GM23338 (cell line): ENCODE results near the gene MT1F. TPM values are rescaled to one million over a fixed set of nuclear protein-coding genes. Genes with fewer than 3 reads are reported as not detected.

ENCODE experiments used
- ATAC-seq: fragments of 200-7000 bp; cut with Tn5 transposase; 3 replicates; pipeline ENCODE4 v1.9.1; 2020
- DNase-seq: peaks from one replicate; pipeline ENCODE4 v3.0.0-alpha.2; 2015; ENCODE audit warnings: low spot score
- H2AFZ ChIP-seq: fragments of 200-600 bp; sonication (generic); 2 replicates; pipeline ENCODE4 v1.8.0; 2016; ENCODE audit warnings: antibody characterized with exemption, mild to moderate bottlenecking, moderate library complexity
- H3F3A ChIP-seq: fragments of 200-600 bp; sonication (generic); replicated peaks from 2 replicates; pipeline ENCODE4 v1.8.0; 2017; ENCODE audit warnings: antibody characterized with exemption, mixed run types, low read depth
- H3K27ac ChIP-seq: fragments of 200-600 bp; sonication (generic); 2 replicates; pipeline ENCODE4 v1.6.1; 2016; ENCODE audit warnings: low read depth
- H3K27me3 ChIP-seq: fragments of 200-600 bp; sonication (generic); 2 replicates; pipeline ENCODE4 v1.8.0; 2016; ENCODE audit warnings: mild to moderate bottlenecking, mixed run types, moderate library complexity; ENCODE audit not compliant: insufficient read depth
- H3K36me3 ChIP-seq: fragments of 200-600 bp; sonication (generic); 2 replicates; pipeline ENCODE4 v1.8.0; 2016; ENCODE audit warnings: mild to moderate bottlenecking; ENCODE audit not compliant: insufficient read depth
- H3K4me1 ChIP-seq: fragments of 200-600 bp; sonication (generic); 2 replicates; pipeline ENCODE4 v1.8.0; 2016; ENCODE audit warnings: mild to moderate bottlenecking, moderate library complexity; ENCODE audit not compliant: insufficient read depth
- H3K4me2 ChIP-seq: fragments of 200-600 bp; sonication (generic); 2 replicates; pipeline ENCODE4 v1.7.1; 2017; ENCODE audit warnings: mixed run types
- H3K4me3 ChIP-seq: fragments of 200-600 bp; sonication (generic); 2 replicates; pipeline ENCODE4 v1.6.1; 2016; ENCODE audit warnings: mixed run types
- H3K79me2 ChIP-seq: fragments of 200-600 bp; sonication (generic); replicated peaks from 2 replicates; pipeline ENCODE4 v1.8.0; 2017; ENCODE audit warnings: mild to moderate bottlenecking; ENCODE audit not compliant: insufficient read depth
- H3K9me2 ChIP-seq: fragments of 200-600 bp; sonication (generic); 2 replicates; pipeline ENCODE4 v1.8.0; 2017; ENCODE audit not compliant: insufficient read depth
- H4K20me1 ChIP-seq: fragments of 200-600 bp; sonication (generic); replicated peaks from 2 replicates; pipeline ENCODE4 v1.8.0; 2017; ENCODE audit warnings: mild to moderate bottlenecking; ENCODE audit not compliant: insufficient read depth
- H3K27ac Mint-ChIP-seq: 2 replicates; pipeline ENCODE4 v1.8.0; 2020; ENCODE audit warnings: inconsistent platforms, mild to moderate bottlenecking, moderate library complexity, mixed read lengths
- H3K27me3 Mint-ChIP-seq: 3 replicates; pipeline ENCODE4 v1.8.0; 2022; ENCODE audit warnings: low read depth, mild to moderate bottlenecking, moderate library complexity, mixed read lengths, inconsistent platforms; ENCODE audit not compliant: insufficient read depth, poor library complexity
- H3K36me3 Mint-ChIP-seq: 3 replicates; pipeline ENCODE4 v1.8.0; 2021; ENCODE audit warnings: low read depth, mild to moderate bottlenecking, inconsistent platforms, moderate library complexity, mixed read lengths
- H3K4me1 Mint-ChIP-seq: 3 replicates; pipeline ENCODE4 v1.8.0; 2020; ENCODE audit warnings: mild to moderate bottlenecking, inconsistent platforms, mixed read lengths
- H3K4me3 Mint-ChIP-seq: 3 replicates; pipeline ENCODE4 v1.8.0; 2021; ENCODE audit warnings: moderate library complexity, mild to moderate bottlenecking, inconsistent platforms, mixed read lengths
- H3K9me3 Mint-ChIP-seq: 3 replicates; pipeline ENCODE4 v1.8.0; 2020; ENCODE audit warnings: moderate library complexity, mild to moderate bottlenecking, inconsistent platforms, mixed read lengths
- EZH2 ChIP-seq: fragments of 200-600 bp; sonication (generic); IDR thresholded peaks from one replicate; pipeline ENCODE4 v1.8.0; 2017; ENCODE audit warnings: antibody characterized with exemption, mild to moderate bottlenecking, low read depth; ENCODE audit not compliant: unreplicated experiment
- EZH2phosphoT487 ChIP-seq: fragments of 200-600 bp; sonication (generic); IDR thresholded peaks from one replicate; pipeline ENCODE4 v1.8.1; 2018; ENCODE audit warnings: antibody characterized with exemption; ENCODE audit not compliant: unreplicated experiment
- NANOG ChIP-seq: IDR thresholded peaks from 2 replicates; pipeline ENCODE4 v1.6.1; 2016; ENCODE audit warnings: antibody characterized with exemption, borderline replicate concordance
- POLR2AphosphoS5 ChIP-seq: IDR thresholded peaks from 2 replicates; pipeline ENCODE4 v1.6.1; 2016; ENCODE audit warnings: antibody characterized with exemption, low read depth
- ZNF331 ChIP-seq: fragments of 250-450 bp; sonication (Bioruptor Pico); IDR thresholded peaks from 2 replicates; pipeline ENCODE4 v1.5.0; 2020; ENCODE audit warnings: low read depth, mild to moderate bottlenecking, moderate library complexity
- polyA plus RNA-seq: library from polyadenylated mRNA; unstranded; fragments of >200 nt; fragmentation: Nextera tagmentation; extraction: Ambion mirVana; gene quantifications from 2 replicates; pipeline ENCODE4 v1.2.1, GENCODE V29; 2016
- total RNA-seq: library from RNA; depleted of rRNA; stranded (reverse); fragments of >200 nt; shearing (Covaris generic); gene quantifications from 2 replicates; pipeline ENCODE4 v1.2.3, GENCODE V29; 2014
- TF ChIP-seq, protein P1 (sequence below): fragments of 250-450 bp; sonication (Bioruptor Pico); IDR thresholded peaks from 2 replicates; pipeline ENCODE4 v1.5.0; 2020; ENCODE audit warnings: mild to moderate bottlenecking, moderate library complexity
- TF ChIP-seq, protein P2 (sequence below): IDR thresholded peaks from 2 replicates; pipeline ENCODE4 v1.6.1; 2016; ENCODE audit warnings: antibody characterized with exemption
- TF ChIP-seq, protein P3 (sequence below): IDR thresholded peaks from one replicate; pipeline ENCODE4 v1.6.1; 2018; ENCODE audit warnings: antibody characterized with exemption; ENCODE audit not compliant: unreplicated experiment

The MT1F gene
- total and polyA plus RNA-seq, 2 experiments from 2014 or later, result 7.4 to 107 TPM

DNA sequence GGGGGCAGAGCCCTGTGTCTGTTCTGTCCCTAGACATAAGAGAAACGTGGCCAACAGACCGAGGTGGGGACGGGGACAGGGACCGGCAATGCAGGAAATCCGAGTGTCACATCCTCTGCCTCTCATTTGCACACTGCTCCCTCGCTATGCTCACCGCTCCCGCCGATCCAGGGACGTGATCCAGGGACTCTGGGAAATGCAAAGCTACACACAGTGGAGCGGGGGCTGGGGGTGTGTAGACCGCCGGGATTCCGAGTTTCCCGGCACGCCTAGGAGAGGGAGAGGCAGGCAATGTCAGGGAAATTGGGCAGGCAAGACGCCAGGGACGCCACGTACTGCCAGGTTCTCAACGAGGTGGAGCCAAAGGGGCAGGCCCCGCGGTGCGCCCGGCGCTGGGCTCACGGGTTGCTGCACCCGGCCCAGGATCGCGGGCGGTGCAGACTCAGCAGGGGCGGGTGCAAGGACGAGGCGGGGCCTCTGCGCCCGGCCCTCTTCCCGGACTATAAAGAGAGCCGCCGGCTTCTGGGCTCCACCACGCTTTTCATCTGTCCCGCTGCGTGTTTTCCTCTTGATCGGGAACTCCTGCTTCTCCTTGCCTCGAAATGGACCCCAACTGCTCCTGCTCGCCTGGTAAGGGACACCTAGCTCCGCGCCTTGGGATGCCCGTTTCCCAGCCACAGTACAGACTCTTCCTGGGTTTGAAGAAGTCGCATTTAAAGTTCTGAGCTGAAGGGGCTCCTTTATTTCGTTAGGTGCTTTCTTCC, 24.4 kb downstream of the MT1F start, which contains the start of gene MT1X:
MT1X (plus strand) TSS at position 532 of the 764 bp plus-strand sequence; CDS start at position 603, 71 bp downstream.
- ATAC-seq, result peak; percentile 92
- peaks cover 28% of the 10 kb centered on the region for H3K4me1 ChIP-seq
- H3K4me3 ChIP-seq, result peak within 1 kb of the TSS; percentile 86
- peaks cover 14% of the 10 kb centered on the region for H3K79me2 ChIP-seq
- H3F3A ChIP-seq, result peaks cover 7% of the 10 kb centered on the region; the same call in 1 of the 2 replicates
- Mint-ChIP-seq H3K36me3 (peaks cover 40% of the 10 kb centered on the region), H3K4me1 (peaks cover 27% of the 10 kb centered on the region), H3K9me3 (peaks cover 11% of the 10 kb centered on the region; the same call in 2 of the 3 replicates), H3K27me3 (peaks cover 24% of the 10 kb centered on the region), H3K4me3 (peak within 1 kb of the TSS; percentile 93), H3K27ac (peak within 1 kb of the TSS; percentile 89; the same call in 1 of the 2 replicates)
- peak within 1 kb of the TSS; percentile 95 for H2AFZ ChIP-seq
- H3K4me2 ChIP-seq, result peak within 1 kb of the TSS; percentile 96
- H3K27ac ChIP-seq, result no peak within 1 kb of the TSS
- no peaks in the 10 kb centered on the region for H4K20me1 ChIP-seq
- TF ChIP-seq, protein P1, sequence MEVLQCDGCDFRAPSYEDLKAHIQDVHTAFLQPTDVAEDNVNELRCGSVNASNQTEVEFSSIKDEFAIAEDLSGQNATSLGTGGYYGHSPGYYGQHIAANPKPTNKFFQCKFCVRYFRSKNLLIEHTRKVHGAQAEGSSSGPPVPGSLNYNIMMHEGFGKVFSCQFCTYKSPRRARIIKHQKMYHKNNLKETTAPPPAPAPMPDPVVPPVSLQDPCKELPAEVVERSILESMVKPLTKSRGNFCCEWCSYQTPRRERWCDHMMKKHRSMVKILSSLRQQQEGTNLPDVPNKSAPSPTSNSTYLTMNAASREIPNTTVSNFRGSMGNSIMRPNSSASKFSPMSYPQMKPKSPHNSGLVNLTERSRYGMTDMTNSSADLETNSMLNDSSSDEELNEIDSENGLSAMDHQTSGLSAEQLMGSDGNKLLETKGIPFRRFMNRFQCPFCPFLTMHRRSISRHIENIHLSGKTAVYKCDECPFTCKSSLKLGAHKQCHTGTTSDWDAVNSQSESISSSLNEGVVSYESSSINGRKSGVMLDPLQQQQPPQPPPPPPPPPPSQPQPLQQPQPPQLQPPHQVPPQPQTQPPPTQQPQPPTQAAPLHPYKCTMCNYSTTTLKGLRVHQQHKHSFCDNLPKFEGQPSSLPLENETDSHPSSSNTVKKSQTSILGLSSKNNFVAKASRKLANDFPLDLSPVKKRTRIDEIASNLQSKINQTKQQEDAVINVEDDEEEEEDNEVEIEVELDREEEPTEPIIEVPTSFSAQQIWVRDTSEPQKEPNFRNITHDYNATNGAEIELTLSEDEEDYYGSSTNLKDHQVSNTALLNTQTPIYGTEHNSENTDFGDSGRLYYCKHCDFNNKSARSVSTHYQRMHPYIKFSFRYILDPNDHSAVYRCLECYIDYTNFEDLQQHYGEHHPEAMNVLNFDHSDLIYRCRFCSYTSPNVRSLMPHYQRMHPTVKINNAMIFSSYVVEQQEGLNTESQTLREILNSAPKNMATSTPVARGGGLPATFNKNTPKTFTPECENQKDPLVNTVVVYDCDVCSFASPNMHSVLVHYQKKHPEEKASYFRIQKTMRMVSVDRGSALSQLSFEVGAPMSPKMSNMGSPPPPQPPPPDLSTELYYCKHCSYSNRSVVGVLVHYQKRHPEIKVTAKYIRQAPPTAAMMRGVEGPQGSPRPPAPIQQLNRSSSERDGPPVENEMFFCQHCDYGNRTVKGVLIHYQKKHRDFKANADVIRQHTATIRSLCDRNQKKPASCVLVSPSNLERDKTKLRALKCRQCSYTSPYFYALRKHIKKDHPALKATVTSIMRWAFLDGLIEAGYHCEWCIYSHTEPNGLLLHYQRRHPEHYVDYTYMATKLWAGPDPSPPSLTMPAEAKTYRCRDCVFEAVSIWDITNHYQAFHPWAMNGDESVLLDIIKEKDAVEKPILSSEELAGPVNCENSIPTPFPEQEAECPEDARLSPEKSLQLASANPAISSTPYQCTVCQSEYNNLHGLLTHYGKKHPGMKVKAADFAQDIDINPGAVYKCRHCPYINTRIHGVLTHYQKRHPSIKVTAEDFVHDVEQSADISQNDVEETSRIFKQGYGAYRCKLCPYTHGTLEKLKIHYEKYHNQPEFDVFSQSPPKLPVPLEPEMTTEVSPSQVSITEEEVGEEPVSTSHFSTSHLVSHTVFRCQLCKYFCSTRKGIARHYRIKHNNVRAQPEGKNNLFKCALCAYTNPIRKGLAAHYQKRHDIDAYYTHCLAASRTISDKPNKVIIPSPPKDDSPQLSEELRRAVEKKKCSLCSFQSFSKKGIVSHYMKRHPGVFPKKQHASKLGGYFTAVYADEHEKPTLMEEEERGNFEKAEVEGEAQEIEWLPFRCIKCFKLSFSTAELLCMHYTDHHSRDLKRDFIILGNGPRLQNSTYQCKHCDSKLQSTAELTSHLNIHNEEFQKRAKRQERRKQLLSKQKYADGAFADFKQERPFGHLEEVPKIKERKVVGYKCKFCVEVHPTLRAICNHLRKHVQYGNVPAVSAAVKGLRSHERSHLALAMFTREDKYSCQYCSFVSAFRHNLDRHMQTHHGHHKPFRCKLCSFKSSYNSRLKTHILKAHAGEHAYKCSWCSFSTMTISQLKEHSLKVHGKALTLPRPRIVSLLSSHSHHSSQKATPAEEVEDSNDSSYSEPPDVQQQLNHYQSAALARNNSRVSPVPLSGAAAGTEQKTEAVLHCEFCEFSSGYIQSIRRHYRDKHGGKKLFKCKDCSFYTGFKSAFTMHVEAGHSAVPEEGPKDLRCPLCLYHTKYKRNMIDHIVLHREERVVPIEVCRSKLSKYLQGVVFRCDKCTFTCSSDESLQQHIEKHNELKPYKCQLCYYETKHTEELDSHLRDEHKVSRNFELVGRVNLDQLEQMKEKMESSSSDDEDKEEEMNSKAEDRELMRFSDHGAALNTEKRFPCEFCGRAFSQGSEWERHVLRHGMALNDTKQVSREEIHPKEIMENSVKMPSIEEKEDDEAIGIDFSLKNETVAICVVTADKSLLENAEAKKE (CRISPR knock-in tag), result no peak
- TF ChIP-seq, protein P2, sequence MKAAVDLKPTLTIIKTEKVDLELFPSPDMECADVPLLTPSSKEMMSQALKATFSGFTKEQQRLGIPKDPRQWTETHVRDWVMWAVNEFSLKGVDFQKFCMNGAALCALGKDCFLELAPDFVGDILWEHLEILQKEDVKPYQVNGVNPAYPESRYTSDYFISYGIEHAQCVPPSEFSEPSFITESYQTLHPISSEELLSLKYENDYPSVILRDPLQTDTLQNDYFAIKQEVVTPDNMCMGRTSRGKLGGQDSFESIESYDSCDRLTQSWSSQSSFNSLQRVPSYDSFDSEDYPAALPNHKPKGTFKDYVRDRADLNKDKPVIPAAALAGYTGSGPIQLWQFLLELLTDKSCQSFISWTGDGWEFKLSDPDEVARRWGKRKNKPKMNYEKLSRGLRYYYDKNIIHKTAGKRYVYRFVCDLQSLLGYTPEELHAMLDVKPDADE, result peak; percentile 45; the same call in 1 of the 2 replicates
- TF ChIP-seq EZH2phosphoT487 (no peak), NANOG (no peak), POLR2AphosphoS5 (peak; percentile 97), ZNF331 (no peak), EZH2 (no peak)
- TF ChIP-seq, protein P3, sequence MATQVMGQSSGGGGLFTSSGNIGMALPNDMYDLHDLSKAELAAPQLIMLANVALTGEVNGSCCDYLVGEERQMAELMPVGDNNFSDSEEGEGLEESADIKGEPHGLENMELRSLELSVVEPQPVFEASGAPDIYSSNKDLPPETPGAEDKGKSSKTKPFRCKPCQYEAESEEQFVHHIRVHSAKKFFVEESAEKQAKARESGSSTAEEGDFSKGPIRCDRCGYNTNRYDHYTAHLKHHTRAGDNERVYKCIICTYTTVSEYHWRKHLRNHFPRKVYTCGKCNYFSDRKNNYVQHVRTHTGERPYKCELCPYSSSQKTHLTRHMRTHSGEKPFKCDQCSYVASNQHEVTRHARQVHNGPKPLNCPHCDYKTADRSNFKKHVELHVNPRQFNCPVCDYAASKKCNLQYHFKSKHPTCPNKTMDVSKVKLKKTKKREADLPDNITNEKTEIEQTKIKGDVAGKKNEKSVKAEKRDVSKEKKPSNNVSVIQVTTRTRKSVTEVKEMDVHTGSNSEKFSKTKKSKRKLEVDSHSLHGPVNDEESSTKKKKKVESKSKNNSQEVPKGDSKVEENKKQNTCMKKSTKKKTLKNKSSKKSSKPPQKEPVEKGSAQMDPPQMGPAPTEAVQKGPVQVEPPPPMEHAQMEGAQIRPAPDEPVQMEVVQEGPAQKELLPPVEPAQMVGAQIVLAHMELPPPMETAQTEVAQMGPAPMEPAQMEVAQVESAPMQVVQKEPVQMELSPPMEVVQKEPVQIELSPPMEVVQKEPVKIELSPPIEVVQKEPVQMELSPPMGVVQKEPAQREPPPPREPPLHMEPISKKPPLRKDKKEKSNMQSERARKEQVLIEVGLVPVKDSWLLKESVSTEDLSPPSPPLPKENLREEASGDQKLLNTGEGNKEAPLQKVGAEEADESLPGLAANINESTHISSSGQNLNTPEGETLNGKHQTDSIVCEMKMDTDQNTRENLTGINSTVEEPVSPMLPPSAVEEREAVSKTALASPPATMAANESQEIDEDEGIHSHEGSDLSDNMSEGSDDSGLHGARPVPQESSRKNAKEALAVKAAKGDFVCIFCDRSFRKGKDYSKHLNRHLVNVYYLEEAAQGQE, result no peak
- H3K27me3 ChIP-seq, result peaks cover 24% of the 10 kb centered on the region
- H3K9me2 ChIP-seq, result no peaks in the 10 kb centered on the region
- peak; percentile 89 for DNase-seq
- no peaks in the 10 kb centered on the region for H3K36me3 ChIP-seq
